COR-L47 (cell line): ENCODE measurements around the gene FBXO38.

ENCODE experiments used
- DNase-seq: peaks from one replicate; lab custom pipeline; 2025; lab: John Stamatoyannopoulos, UW

FBXO38 gene

GRCh38 chr5:148382961-148383360 is 797 bp upstream of the FBXO38 start:
- DNase-seq: no peak

- DNase-seq: no peak
Observed at GRCh38 chr5:148384380-148384737, 601 bp downstream of the FBXO38 start.

DNA sequence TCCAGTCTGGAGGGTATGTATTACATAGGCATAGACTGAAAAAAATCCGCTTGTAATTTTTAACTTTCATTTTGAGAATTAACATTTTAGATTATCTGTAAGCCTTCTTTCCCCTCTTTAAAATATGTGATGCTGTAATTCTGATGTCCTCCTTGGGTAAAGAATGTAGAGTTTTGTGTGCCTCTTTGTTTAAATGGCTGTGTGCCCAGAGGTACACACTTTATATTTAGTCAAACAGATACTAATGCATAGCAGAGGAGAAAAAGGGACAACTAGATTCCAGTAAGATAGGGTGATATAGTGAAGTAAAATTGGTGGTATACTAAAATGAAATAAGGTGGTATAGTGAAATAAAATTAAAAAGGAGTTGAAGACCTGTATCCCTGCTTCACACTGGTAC is 1.3 kb downstream of the FBXO38 start:
- DNase-seq: no peak

DNA sequence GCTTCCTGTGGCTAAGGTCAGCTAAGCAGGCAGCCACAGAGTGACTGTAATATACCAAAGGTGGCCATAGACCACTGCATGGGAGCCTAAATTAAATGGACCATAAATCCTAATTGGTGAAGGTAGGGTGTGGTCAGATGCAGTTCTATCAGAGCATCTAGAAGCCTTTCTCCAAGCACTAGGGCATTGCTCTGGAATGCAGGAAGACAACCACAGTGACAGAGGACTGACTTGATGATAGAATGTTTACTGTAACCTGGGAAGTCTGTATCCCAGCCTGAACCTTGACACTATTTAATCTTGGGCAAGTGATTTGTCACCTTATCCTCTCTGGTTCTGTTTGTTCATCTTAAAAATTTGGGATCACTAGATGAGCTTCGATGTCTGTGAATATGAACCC is 2.3 kb downstream of the FBXO38 start:
- no peak for DNase-seq

GRCh38 chr5:148387325-148387724 is 3.6 kb downstream of the FBXO38 start:
- no peak for DNase-seq

DNA sequence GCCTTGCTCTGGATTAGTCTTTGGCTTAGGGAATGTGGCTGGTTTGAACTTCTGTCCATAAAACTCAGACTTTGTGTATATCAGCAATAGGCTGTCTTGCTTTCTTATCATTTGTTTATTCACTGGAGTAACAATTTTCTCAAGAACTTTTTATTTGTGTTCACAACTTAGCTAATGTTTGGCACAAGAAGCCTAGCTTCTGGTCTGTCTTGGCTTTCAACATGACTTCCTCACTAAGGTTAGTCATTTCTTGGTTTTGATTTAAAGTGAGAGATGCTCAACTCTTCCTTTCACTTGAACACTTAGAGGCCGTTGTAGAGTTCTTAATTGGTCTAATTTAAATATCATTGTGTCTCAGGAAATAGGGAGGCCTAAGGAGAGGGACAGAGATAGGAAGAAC is 4.9 kb downstream of the FBXO38 start:
- DNase-seq: no peak

- DNase-seq: no peak
Observed at GRCh38 chr5:148390914-148391313, 7.2 kb downstream of the FBXO38 start.

GRCh38 chr5:148391422-148391821 is 7.7 kb downstream of the FBXO38 start:
- DNase-seq: no peak

- DNase-seq: peak; percentile 94
Observed at GRCh38 chr5:148393390-148393741, 9.6 kb downstream of the FBXO38 start.

DNA sequence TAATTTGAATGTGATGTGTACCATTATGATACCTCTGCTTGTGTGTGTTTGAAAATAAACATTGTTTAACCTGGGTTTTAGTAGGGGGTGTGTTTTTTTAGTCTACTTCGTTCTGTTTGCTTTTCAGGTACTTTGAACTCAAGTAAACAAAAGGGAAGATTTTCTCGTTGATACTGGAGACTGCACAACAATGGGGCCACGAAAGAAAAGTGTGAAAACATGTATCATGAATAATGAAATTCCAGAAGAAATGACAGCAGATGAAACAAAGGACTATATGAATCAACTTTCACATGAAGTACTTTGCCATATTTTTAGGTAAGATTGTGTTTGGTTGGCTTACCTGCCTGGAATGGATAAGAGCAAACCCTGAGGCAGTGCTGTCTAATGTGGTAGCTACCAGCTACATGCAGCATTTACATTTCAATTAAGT is 10.8 kb downstream of the FBXO38 start:
- no peak for DNase-seq

GRCh38 chr5:148395031-148395430 is 11.3 kb downstream of the FBXO38 start:
- DNase-seq: no peak

DNA sequence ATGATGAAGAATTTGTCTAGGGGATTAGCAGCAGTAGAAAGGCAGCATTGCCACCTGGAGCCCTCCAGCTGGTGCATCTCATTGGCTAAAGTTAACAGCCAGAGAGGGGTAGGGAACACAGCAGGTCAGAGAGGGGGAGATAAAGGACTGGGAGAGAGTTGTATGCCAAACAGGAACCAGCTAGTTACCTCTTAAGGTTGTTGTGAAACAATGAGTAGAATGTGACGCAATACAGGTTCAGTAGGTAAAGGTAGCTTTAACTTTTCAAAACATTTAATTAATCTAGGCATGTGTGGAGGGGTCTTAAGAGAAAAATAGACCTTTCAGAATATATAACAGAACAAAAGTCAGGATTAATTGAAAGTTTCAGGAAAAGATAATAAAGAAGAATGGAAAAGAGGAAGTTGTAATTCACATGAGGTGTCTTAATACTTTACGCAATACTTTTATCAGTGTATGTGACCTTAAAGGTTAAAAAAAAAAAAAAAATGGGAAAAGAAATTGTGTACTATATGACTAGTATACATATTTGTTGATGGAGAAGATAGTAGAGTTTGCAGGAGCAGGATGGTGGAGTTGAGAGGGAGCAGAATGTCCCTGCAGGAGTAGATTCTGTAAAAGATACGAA is 14.3 kb downstream of the FBXO38 start:
- DNase-seq: no peak

DNA sequence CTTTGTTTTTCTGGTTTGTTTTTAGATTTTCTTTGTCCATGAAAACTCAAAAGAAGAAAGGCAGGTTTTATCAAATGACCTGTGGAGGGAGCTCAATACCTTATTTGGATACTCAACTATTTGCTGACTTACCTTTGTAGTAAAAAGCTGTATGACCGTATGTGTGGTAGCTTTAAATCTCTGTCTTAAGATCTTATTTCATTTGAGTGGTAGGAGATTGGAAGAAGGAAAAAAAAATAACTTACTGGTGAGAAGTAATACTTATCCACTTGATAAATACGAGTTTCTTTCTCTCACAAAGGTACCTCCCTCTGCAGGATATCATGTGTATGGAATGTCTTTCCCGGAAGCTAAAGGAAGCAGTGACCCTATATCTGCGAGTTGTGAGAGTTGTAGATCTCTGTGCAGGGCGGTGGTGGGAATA is 15.0 kb downstream of the FBXO38 start:
- DNase-seq: no peak

- DNase-seq: no peak
Observed at GRCh38 chr5:148401604-148402003, 17.8 kb downstream of the FBXO38 start.

- DNase-seq: no peak
Observed at GRCh38 chr5:148403344-148403743, 19.6 kb downstream of the FBXO38 start.

GRCh38 chr5:148406406-148406805 is 22.6 kb downstream of the FBXO38 start:
- DNase-seq: no peak

DNA sequence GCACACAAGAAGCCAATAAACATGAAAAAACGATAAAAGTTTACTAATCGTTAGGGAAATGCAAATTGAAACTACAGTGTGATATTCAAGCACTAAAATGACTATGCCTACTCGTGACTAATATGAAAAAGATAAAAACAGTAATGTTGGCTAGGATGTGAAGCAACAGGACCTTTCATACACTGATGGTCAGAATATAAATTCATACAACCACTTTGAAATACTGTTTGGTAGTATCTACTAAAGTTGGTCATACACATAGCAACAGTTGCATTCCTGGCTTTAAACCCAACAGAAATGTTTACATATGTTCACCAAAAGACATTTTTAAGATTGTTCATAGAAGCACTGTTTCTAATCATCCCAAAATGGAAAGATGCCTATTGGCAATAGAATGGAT is 24.3 kb downstream of the FBXO38 start:
- no peak for DNase-seq

GRCh38 chr5:148412124-148412523 is 28.4 kb downstream of the FBXO38 start:
- no peak for DNase-seq

DNA sequence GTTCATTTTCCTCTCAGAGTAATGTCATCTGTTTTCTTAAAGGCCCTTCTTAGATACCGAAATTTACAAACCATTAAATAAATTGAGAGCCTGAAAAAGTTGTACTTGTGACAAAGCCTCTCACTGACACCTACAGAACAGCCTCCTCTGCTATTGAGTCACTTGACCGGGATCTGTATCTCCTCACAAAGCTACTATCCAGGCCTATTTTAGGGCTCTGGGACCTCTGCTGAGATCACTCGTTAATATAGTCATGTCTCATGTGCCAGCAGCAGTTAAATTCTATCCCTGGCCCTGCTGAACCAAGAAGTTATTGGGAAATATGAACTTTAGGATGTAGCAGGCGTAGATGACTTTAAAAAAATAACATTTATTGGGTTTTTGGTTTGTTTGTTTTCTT is 31.1 kb downstream of the FBXO38 start:
- DNase-seq: no peak

GRCh38 chr5:148416416-148416815 is 32.7 kb downstream of the FBXO38 start:
- no peak for DNase-seq

GRCh38 chr5:148416921-148417320 is 33.2 kb downstream of the FBXO38 start:
- no peak for DNase-seq

GRCh38 chr5:148418511-148418910 is 34.8 kb downstream of the FBXO38 start:
- no peak for DNase-seq

GRCh38 chr5:148421661-148422060 is 37.9 kb downstream of the FBXO38 start:
- no peak for DNase-seq

DNA sequence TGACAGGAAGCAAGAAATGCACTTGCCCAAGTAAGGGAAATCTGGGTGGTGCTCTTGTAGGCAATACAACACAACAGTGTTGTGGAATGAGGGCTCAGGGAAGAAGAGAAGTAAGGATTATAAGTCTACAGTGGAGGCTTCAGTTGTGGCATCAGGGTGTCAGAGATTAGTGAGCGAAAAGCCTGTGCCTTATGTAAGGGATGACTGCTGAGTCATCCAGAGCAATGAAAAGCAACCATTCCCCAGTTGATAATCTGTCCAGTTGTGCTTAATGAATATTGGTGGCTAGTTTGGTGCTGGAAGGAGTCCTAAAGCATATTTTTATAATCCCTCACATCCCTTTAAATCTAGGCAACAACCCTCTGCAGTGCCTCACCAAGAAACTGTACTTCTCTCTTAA is 42.0 kb downstream of the FBXO38 start:
- DNase-seq: no peak

- no peak for DNase-seq
Observed at GRCh38 chr5:148426514-148426913, 42.8 kb downstream of the FBXO38 start.
